CD14-positive monocyte (primary cell): ENCODE measurements around the gene MYO1C. TPM values are rescaled to one million over a fixed set of nuclear protein-coding genes. Genes with fewer than 3 reads are reported as not detected.

Experiments
- DNase-seq, 3 donors: peaks; one replicate each; pipeline ENCODE4 v3.0.0-alpha.2; 2011 to 2022
- H2AFZ ChIP-seq: 2 replicates; pipeline ENCODE4 v1.6.0; 2012; ENCODE audit warnings: mild to moderate bottlenecking, low read depth, low read length, inconsistent platforms; ENCODE audit not compliant: insufficient read depth, poor library complexity, severe bottlenecking
- H3K27ac ChIP-seq, 2 donors: 1 replicate in 1 of 2; 2 replicates in 1 of 2; pipeline ENCODE4 v1.5.1; 2012 to 2013; ENCODE audit warnings: low read length in 2 of 2, control low read depth in 1 of 2, inconsistent platforms in 1 of 2, low read depth in 1 of 2, mild to moderate bottlenecking in 1 of 2
- H3K27me3 ChIP-seq, 2 donors: one replicate each; pipeline versions ENCODE4 v1.6.0 to v1.6.1; 2011 to 2013; ENCODE audit warnings: low read length in 2 of 2; ENCODE audit not compliant: control insufficient read depth in 2 of 2, insufficient read depth in 2 of 2
- H3K36me3 ChIP-seq, 2 donors: replicated peaks in 1 of 2; 1 replicate in 1 of 2; 2 replicates in 1 of 2; pipeline versions ENCODE4 v1.5.1 to v1.6.1; 2012 to 2013; ENCODE audit warnings: low read length in 2 of 2, control low read depth in 1 of 2, inconsistent platforms in 1 of 2, mild to moderate bottlenecking in 1 of 2; ENCODE audit not compliant: insufficient read depth in 2 of 2, control insufficient read depth in 1 of 2
- H3K4me1 ChIP-seq, 2 donors: 1 replicate in 1 of 2; 2 replicates in 1 of 2; pipeline versions ENCODE4 v1.5.1 to v1.6.1; 2012 to 2013; ENCODE audit warnings: low read length in 2 of 2, control low read depth in 1 of 2, inconsistent platforms in 1 of 2, mild to moderate bottlenecking in 1 of 2, moderate library complexity in 1 of 2; ENCODE audit not compliant: insufficient read depth in 2 of 2, control insufficient read depth in 1 of 2
- H3K4me2 ChIP-seq: replicated peaks from 2 replicates; pipeline ENCODE3; 2012; ENCODE audit warnings: low read length, moderate library complexity, mild to moderate bottlenecking; ENCODE audit not compliant: poor library complexity, severe bottlenecking; ENCODE audit errors: extremely low read depth
- H3K4me3 ChIP-seq, 3 experiments: fragments of 200-600 bp in 1 of 3; sonication (generic) in 1 of 3; replicated peaks in 1 of 3; 1 replicate in 2 of 3; 2 replicates in 1 of 3; pipeline ENCODE4 v1.5.1; 2011 to 2013; ENCODE audit warnings: low read length in 3 of 3, mild to moderate bottlenecking in 3 of 3, control low read depth in 2 of 3, low read depth in 2 of 3, inconsistent platforms in 1 of 3, moderate library complexity in 1 of 3
- H3K79me2 ChIP-seq: 2 replicates; pipeline ENCODE4 v1.6.0; 2012; ENCODE audit warnings: mild to moderate bottlenecking, control low read depth, inconsistent platforms, low read length, moderate library complexity; ENCODE audit not compliant: insufficient read depth
- H3K9ac ChIP-seq: 2 replicates; pipeline ENCODE4 v1.6.0; 2017; ENCODE audit warnings: low read length, mild to moderate bottlenecking; ENCODE audit not compliant: insufficient read depth, poor library complexity, severe bottlenecking
- H3K9me3 ChIP-seq, 2 donors: replicated peaks in 1 of 2; 1 replicate in 1 of 2; 2 replicates in 1 of 2; pipeline versions ENCODE4 v1.5.1 to v1.6.1; 2012 to 2013; ENCODE audit warnings: low read length in 2 of 2, control low read depth in 1 of 2; ENCODE audit not compliant: control insufficient read depth in 1 of 2, insufficient read depth in 1 of 2
- H4K20me1 ChIP-seq: 2 replicates; pipeline ENCODE4 v1.6.0; 2012; ENCODE audit warnings: mild to moderate bottlenecking, low read length, control low read depth, moderate library complexity; ENCODE audit not compliant: insufficient read depth
- H3K27ac Mint-ChIP-seq, 7 donors: one replicate each; pipeline ENCODE4 v1.8.0; 2020; ENCODE audit warnings: mild to moderate bottlenecking in 7 of 7, mixed read lengths in 7 of 7, moderate library complexity in 6 of 7, inconsistent platforms in 2 of 7
- H3K27me3 Mint-ChIP-seq, 3 donors: one replicate each; pipeline ENCODE4 v1.8.0; 2021 to 2022; ENCODE audit warnings: low read depth in 3 of 3, mild to moderate bottlenecking in 3 of 3, mixed read lengths in 3 of 3, moderate library complexity in 3 of 3, inconsistent platforms in 1 of 3
- H3K36me3 Mint-ChIP-seq, 2 donors: one replicate each; pipeline ENCODE4 v1.8.0; 2020; ENCODE audit warnings: mixed read lengths in 2 of 2, inconsistent platforms in 1 of 2, mild to moderate bottlenecking in 1 of 2
- H3K4me1 Mint-ChIP-seq: one replicate; pipeline ENCODE4 v1.8.0; 2020; ENCODE audit warnings: mild to moderate bottlenecking, mixed read lengths
- H3K4me3 Mint-ChIP-seq, 2 donors: one replicate each; pipeline ENCODE4 v1.8.0; 2020; ENCODE audit warnings: mild to moderate bottlenecking in 2 of 2, mixed read lengths in 2 of 2, moderate library complexity in 1 of 2
- H3K9me3 Mint-ChIP-seq, 7 donors: one replicate each; pipeline ENCODE4 v1.8.0; 2020 to 2022; ENCODE audit warnings: mixed read lengths in 7 of 7, mild to moderate bottlenecking in 6 of 7, moderate library complexity in 6 of 7, inconsistent platforms in 2 of 7
- WGBS: methylation state at CpG from one replicate; pipeline ENCODE4 v1.1.5; 2013; ENCODE audit warnings: missing lambda C conversion rate; ENCODE audit not compliant: insufficient coverage; 5-methylcytosine and 5-hydroxymethylcytosine counted together
- intact Hi-C, 2 donors: fragments of 100-400 bp; cut with micrococcal nuclease; formaldehyde crosslinking; loops; one replicate each; pipeline versions ENCODE4 v1.15.0 to v1.15.1; 2023
- polyA plus RNA-seq, 3 donors: library from polyadenylated mRNA; depleted of rRNA in 1 of 3; unstranded in 2 of 3; stranded (reverse) in 1 of 3; fragments of 300-500 nt in 2 of 3; fragments of >200 nt in 1 of 3; fragmentation: Illumina TruSeq in 2 of 3; gene quantifications; 1 replicate in 2 of 3; 2 replicates in 1 of 3; pipeline ENCODE4 v1.2.3, GENCODE V29; 2012 to 2021
- TF ChIP-seq, protein P1 (sequence below): fragments of 200-600 bp; IDR thresholded peaks from one replicate; pipeline ENCODE4 v1.8.0; 2022; ENCODE audit warnings: antibody characterized with exemption, mild to moderate bottlenecking

Gene MYO1C
- polyA plus RNA-seq, 3 donors = 2.5 to 9.5 (median 3.1) TPM

DNA sequence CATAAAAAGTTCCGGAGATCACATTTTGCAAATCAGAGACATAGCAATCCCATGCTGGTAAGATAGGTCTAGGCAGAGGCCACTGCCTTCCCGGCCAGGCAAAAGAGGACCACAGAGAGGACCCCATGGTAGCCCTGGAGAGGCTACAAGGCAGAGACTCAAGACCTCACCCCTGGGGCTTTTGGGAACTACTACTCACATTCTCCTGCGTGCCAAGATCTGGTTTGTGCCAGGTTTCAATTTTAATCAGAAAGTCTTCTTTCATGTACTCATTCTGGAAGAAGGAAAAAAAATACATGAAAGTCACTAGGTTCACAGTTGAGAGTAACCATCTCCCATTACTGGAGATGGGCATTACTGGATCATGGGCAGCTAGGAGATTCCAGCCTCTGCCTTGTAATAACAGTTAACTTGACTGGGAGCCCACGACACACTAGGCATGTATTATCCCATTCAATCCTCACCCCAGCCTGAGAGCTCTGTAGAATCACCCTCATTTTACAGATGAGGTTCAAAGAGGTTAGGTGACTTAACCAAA, 49.0 kb upstream of the MYO1C start:
- 100% methylated on average over 3 of the region's 4 CpGs for WGBS
- Histone ChIP-seq H3K36me3 (peaks cover 84 to 99% of the 10 kb centered on the region in 2 donors), H3K79me2 (no peaks in the 10 kb centered on the region), H3K9me3 (no peaks in the 10 kb centered on the region), H3K4me1 (no peaks in the 10 kb centered on the region), H3K9ac (no peak overlapping the region), H4K20me1 (peaks cover 41% of the 10 kb centered on the region), H2AFZ (no peak overlapping the region), H3K27ac (no peak overlapping the region), H3K27me3 (no peaks in the 10 kb centered on the region), H3K4me3 (no peak overlapping the region), H3K4me2 (no peak overlapping the region)
- Mint-ChIP-seq H3K4me1 (no peaks in the 10 kb centered on the region), H3K27ac (peak overlapping the region in 2 of 7 donors; percentile 24 to 33), H3K27me3 (no peaks in the 10 kb centered on the region), H3K9me3 (no peaks in the 10 kb centered on the region), H3K4me3 (no peak overlapping the region), H3K36me3 (peaks cover 84 to 97% of the 10 kb centered on the region in 2 donors)
- intact Hi-C loops = no loop called here
- TF ChIP-seq, protein P1, sequence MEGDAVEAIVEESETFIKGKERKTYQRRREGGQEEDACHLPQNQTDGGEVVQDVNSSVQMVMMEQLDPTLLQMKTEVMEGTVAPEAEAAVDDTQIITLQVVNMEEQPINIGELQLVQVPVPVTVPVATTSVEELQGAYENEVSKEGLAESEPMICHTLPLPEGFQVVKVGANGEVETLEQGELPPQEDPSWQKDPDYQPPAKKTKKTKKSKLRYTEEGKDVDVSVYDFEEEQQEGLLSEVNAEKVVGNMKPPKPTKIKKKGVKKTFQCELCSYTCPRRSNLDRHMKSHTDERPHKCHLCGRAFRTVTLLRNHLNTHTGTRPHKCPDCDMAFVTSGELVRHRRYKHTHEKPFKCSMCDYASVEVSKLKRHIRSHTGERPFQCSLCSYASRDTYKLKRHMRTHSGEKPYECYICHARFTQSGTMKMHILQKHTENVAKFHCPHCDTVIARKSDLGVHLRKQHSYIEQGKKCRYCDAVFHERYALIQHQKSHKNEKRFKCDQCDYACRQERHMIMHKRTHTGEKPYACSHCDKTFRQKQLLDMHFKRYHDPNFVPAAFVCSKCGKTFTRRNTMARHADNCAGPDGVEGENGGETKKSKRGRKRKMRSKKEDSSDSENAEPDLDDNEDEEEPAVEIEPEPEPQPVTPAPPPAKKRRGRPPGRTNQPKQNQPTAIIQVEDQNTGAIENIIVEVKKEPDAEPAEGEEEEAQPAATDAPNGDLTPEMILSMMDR = no peak
- DNase-seq = no peak

DNA sequence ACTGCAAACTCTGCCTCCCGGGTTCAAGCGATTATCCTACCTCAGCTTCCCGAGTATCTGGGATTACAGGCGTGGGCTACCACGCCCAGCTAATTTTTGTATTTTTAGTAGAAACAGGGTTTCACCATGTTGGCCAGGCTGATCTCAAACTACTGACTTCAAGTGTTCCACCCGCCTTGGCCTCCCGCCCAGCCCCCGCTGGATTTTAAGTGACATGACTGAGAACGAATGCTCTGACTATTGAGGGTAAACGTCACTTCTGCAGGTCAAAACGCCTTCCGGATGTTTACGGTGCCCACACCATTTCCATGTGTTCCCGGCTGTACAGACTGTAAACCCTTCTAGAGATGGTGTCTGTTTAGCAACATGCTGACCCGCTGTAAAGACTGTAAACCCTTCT, 47.3 kb upstream of the MYO1C start:
- no peaks in the 10 kb centered on the region for H3K9me3 Mint-ChIP-seq
- TF ChIP-seq, protein P1 = no peak
- no peak for DNase-seq
- intact Hi-C loops = loop anchor here in 1 of 2 donors (10.0 kb wide), 1 partner anchor 265 kb away; the partner anchor contains the start of genes BHLHA9 and TRARG1
- no peak overlapping the region for H3K4me3 Mint-ChIP-seq
- Histone ChIP-seq H3K4me2 (no peak overlapping the region), H4K20me1 (peaks cover 27% of the 10 kb centered on the region), H3K79me2 (no peaks in the 10 kb centered on the region), H3K9me3 (no peaks in the 10 kb centered on the region), H3K27ac (no peak overlapping the region), H3K36me3 (peaks cover 83 to 98% of the 10 kb centered on the region in 2 donors), H3K27me3 (no peaks in the 10 kb centered on the region), H3K9ac (no peak overlapping the region), H3K4me1 (no peaks in the 10 kb centered on the region), H2AFZ (no peak overlapping the region), H3K4me3 (no peak overlapping the region)
- no peaks in the 10 kb centered on the region for H3K4me1 Mint-ChIP-seq
- WGBS = over 99% methylated on average over 10 of the region's 15 CpGs
- peak overlapping the region in 2 of 7 donors; percentile 4 to 69 for H3K27ac Mint-ChIP-seq
- H3K36me3 Mint-ChIP-seq = peaks cover 84 to 97% of the 10 kb centered on the region in 2 donors
- no peaks in the 10 kb centered on the region for H3K27me3 Mint-ChIP-seq
